HG03354 (cell line): Measurements from ENCODE around the gene ITPK1.
"Not testable (repeated sequence)": the region's sequence is repeated elsewhere in the genome, so short reads cannot be mapped to it uniquely, and the experiment has no call there.

Experiments used
- ATAC-seq: cut with Tn5 transposase; IDR thresholded peaks from one replicate; pipeline ENCODE4 v1.9.1; 2021; ENCODE audit warnings: mild to moderate bottlenecking; ENCODE audit not compliant: unreplicated experiment, poor library complexity, severe bottlenecking

ITPK1 gene

GRCh38 chr14:93107453-93107852 is 8.3 kb downstream of the ITPK1 start:
- no peak for ATAC-seq

GRCh38 chr14:93106541-93107156 is 9.1 kb downstream of the ITPK1 start:
- ATAC-seq = no peak

GRCh38 chr14:93105856-93106255 is 9.9 kb downstream of the ITPK1 start:
- ATAC-seq = not testable (repeated sequence)

GRCh38 chr14:93105362-93105761 is 10.4 kb downstream of the ITPK1 start:
- no peak for ATAC-seq

GRCh38 chr14:93104961-93105360 is 10.8 kb downstream of the ITPK1 start:
- ATAC-seq = no peak

GRCh38 chr14:93103392-93104080 is 12.2 kb downstream of the ITPK1 start:
- peak; percentile 98 for ATAC-seq

GRCh38 chr14:93102141-93102540 is 13.6 kb downstream of the ITPK1 start:
- no peak for ATAC-seq

- no peak for ATAC-seq
These were observed 14.5 kb downstream of the ITPK1 start for GRCh38 chr14:93101181-93101580.

- ATAC-seq = no peak
These were observed 15.2 kb downstream of the ITPK1 start for GRCh38 chr14:93100570-93100969.

GRCh38 chr14:93100100-93100499 is 15.6 kb downstream of the ITPK1 start:
- ATAC-seq = no peak

- no peak for ATAC-seq
These were observed 16.1 kb downstream of the ITPK1 start for GRCh38 chr14:93099643-93100042.

- ATAC-seq = no peak
These were observed 16.5 kb downstream of the ITPK1 start for GRCh38 chr14:93099196-93099595.

- no peak for ATAC-seq
These were observed 18.9 kb downstream of the ITPK1 start for GRCh38 chr14:93096691-93097322.

- no peak for ATAC-seq
These were observed 19.8 kb downstream of the ITPK1 start for GRCh38 chr14:93095742-93096510.

GRCh38 chr14:93094121-93094918 is 21.4 kb downstream of the ITPK1 start:
- no peak for ATAC-seq

GRCh38 chr14:93092606-93093556 is 22.8 kb downstream of the ITPK1 start:
- ATAC-seq = no peak

- no peak for ATAC-seq
These were observed 24.1 kb downstream of the ITPK1 start for GRCh38 chr14:93091666-93092065.

- ATAC-seq = no peak
These were observed 24.7 kb downstream of the ITPK1 start for GRCh38 chr14:93090826-93091555.
